GM11168 (cell line): ENCODE data around the gene ELOVL2.

ENCODE experiments used
- in situ Hi-C: fragments of 300-500 bp; cut with MboI; formaldehyde crosslinking; loops from one replicate; pipeline ENCODE4 v1.12.0; 2022; ENCODE audit warnings: low sequenced_read_pairs; ENCODE audit not compliant: unreplicated experiment

ELOVL2 gene

DNA sequence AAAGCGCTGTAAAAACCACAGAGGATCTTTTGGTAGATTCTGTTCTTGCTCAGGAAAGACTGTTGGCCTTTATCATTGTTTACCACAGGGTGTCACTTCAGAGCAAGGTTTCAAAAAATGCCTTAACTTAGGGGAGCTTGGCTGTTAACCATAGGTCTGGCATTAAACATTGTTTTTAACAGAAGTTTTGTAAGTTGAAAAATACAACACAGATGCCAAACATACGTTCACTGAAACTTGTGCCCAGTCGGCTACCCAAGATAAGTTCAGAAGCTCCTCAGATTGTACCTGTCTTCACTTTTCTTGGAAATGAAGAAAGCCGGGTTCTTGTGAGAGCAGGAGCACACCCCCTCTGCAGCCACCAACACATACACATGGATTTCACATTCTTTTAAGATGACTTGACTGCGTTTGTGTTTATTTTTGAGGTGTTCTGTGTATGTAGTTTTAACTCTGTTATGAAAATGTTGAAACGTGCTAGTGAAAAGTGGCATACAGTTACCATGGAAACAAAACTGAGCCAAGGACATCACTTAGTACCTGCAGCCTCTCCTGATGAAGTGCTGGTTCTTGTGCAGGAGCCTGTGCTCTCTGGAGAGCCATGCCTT is 92.3 kb downstream of the ELOVL2 start:
- in situ Hi-C loops = loop anchor here (10.0 kb wide), 1 partner anchor 103 kb away; no protein-coding TSS in a partner anchor

DNA sequence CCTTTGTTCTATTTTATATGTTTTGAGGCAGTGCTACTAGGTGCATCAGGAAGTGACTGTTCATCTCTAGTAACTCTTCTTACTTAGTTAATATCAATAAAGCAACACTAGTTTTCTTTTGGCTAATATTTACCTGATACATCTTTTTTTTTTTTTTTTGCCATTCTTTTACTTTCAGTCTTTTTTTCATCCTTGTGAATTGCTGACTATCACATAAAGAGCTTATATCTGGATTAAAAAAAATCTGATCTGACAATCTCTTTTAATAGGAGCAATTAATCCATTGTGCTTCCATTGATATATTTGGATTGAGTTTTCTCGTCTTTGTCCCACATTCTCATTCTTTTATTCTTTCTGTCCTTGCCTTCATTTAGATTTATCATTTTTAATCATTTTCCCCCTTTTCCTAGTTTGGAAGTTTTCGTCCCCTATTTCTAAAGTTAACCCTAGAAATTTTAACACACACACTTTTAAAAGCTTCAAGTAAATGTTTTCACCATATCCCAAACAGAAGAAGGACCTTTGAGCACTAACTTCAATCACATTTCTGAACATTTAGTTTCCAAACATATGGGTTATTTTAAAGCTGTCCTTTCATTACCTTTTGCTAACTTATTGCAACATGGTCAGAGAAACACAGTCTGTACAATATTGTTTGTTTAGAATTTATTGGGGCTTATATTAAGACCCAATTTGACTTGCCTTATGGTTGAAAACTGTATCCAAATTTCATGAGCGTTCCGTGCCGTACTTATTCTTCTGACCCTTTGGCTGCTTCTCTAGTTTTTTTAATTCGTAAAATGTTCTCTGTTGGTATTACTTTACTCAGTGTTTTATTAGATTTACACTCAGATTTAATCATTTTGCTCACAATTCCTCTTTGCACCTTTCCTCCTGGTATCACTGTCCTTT is 94.3 kb downstream of the ELOVL2 start:
- in situ Hi-C loops = loop anchor here (10.0 kb wide), 1 partner anchor 105 kb away; no protein-coding TSS in a partner anchor

DNA sequence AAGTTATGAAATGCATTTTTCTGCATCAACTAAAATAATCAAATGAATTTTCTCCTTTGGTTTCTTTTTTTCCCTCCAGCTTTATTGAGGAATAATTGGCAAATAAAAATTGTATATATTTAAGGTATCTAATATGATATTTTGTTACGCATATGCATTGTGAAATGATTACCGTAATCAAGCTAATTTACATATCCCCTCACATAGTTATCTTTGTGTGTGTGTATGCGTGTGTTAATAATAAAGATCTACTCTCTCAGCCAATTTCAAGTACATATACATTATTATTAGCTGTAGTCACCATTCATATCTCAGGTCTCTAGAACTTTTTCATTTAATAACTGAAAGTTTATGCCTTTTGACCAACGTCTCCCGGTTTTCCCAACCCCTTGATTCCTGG is 96.1 kb downstream of the ELOVL2 start:
- in situ Hi-C loops = no loop called here

DNA sequence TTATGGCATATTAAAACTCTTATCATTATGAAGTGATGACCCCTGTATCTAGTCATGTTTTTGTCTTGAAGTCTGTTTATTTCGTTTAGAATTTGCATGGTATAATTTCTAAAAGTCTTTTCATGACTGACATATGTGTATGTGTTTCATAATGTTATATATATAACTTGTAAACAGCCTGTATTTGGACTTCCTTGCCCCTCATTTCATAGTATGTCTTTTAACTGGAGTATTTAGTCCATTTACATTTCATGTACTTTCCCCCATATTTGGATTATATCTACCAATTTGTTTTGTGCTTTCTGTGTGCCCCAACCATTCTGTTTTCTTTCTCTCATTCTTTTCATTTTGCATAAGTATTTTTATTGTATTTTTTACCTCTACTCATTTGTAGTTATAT is 98.3 kb downstream of the ELOVL2 start:
- in situ Hi-C loops = no loop called here

DNA sequence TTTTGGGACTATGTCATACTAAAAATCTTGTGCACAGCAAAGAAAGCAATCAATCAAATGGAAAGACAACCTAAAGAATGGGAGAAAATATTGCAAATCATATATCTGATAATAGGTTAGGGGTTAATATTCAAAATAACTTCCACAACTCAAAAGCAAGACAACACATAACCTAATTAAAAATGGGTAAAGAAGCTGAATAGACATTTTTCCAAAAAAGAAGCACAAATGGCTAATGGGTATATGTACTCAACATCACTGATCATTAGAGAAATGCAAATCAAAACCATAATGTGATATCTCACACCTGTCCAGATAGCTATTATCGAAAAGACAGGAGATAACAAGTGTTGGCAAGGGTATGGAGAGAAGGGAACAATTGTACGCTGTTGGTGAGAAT is 104.3 kb downstream of the ELOVL2 start:
- in situ Hi-C loops = no loop called here

DNA sequence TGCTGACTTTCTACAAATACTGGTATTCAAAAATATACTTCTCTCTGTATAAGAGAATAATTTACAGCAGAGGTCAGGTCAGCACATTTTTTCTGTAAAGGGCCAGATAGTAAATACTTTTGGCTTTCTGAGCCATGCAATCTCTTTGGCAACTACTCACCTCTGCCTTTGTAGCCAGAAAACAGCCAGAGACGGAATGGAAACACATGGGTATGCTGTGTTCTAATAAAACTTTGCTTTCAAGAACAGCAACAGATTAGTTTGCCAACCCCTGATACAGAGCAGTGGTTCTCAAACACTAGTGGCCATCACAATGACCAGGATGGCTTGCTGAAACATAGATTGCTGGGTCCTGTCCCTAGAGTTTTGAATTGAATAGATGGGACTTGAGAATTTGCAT is 111.0 kb downstream of the ELOVL2 start:
- in situ Hi-C loops = no loop called here
